ENCODE results near the gene GLIS2.

- TF ChIP-seq, protein P1, sequence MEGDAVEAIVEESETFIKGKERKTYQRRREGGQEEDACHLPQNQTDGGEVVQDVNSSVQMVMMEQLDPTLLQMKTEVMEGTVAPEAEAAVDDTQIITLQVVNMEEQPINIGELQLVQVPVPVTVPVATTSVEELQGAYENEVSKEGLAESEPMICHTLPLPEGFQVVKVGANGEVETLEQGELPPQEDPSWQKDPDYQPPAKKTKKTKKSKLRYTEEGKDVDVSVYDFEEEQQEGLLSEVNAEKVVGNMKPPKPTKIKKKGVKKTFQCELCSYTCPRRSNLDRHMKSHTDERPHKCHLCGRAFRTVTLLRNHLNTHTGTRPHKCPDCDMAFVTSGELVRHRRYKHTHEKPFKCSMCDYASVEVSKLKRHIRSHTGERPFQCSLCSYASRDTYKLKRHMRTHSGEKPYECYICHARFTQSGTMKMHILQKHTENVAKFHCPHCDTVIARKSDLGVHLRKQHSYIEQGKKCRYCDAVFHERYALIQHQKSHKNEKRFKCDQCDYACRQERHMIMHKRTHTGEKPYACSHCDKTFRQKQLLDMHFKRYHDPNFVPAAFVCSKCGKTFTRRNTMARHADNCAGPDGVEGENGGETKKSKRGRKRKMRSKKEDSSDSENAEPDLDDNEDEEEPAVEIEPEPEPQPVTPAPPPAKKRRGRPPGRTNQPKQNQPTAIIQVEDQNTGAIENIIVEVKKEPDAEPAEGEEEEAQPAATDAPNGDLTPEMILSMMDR (conservative IDR thresholded peaks at IDR 0.05; ENCODE audit: low read length), result no peak
- no peak for TF ChIP-seq EZH2phosphoT487 (IDR thresholded peaks at IDR 0.05; ENCODE audit: borderline replicate concordance)
These were observed 9.4 kb downstream of the GLIS2 start for GRCh38 chr16:4325253-4325758.

Measured in Loucy (cell line).